ENCODE measurements around the gene SHROOM4.
A peak's percentile ranks its signal among the peaks of the same experiment; 100 is the strongest.

Gene SHROOM4

DNA sequence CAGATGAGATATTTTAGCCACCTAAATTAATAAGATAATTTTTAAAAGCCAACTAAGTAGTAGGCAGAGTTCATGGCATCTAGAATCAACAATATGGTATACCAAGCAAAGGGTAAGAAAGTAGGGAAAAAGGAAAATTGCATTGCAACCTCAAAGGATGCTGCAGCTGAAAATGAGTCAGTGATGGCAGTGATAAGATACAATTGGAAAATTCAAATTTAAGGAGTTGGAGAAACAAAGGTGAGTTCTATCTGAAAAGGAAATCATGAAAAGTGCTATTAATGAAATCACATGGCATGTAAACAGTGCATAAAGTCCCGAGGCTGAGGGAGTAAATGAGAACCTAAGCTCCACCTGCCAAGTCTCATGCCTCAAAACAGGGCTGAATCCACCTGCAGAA lies 33.9 kb downstream of the SHROOM4 start:
- no peak for DNase-seq
- in situ Hi-C loops (cut with MboI; ENCODE audit: low pct_unique_long_range_greater_than_20kb, low sequenced_read_pairs): no loop called here

DNA sequence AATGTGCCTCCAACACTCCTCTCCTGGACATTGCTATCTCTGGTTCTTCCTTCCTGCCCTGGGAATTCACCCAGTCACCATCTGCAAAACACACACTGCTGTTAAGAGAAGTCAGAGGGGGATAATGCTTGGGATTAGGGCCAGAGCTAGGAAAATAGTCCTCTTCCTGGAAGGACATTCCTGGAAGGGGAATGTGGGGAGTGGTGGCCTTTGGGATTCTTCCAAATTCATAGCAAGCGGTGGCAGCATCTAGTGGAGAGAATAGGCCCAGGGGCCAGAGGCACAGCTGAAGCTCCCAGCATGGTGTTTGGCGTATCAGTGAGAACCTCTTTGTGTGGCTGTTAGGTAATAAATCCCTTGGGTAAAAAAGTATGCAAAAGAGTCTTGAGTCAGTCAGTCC lies 34.3 kb downstream of the SHROOM4 start:
- no peak for DNase-seq
- in situ Hi-C loops (cut with MboI; ENCODE audit: low pct_unique_long_range_greater_than_20kb, low sequenced_read_pairs): no loop called here

DNA sequence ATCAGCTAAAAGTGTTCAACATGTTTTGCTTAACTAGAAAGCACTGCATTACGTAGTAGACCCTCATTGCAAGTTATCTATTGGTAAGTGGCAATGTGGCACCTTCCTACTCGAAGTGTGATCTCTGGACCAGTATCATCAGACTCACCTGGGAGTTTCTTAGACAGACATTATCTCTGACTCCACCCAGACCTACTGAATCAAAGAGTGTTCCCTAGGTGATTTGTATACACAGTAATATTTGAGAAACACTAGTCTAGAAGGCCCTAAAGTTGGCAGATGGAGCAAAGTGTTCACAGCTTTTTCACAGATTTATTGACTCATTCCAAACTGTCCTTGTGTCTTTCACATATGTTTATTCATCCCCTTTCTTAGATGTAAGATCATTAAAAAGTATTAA lies 35.7 kb downstream of the SHROOM4 start:
- no peak for DNase-seq
- in situ Hi-C loops (cut with MboI; ENCODE audit: low pct_unique_long_range_greater_than_20kb, low sequenced_read_pairs): no loop called here

DNA sequence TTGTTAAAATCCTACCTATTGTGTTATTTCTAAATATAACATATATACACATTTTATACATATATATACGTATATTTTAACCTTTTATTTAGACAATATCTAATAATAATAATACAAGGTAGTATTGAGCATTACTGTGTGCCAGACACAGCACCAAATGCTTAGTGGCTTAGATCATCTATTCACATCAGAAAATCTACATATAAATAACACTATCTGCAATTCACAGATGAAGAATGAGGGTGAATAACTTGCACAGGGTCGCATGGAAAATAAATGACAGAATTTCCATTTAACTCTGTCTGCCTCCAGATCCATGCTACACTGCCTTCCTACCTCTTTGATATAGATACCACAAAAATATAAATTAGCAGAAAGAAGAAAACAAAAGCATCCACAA lies 37.7 kb downstream of the SHROOM4 start:
- in situ Hi-C loops (cut with MboI; ENCODE audit: low pct_unique_long_range_greater_than_20kb, low sequenced_read_pairs): no loop called here
- DNase-seq: no peak

DNA sequence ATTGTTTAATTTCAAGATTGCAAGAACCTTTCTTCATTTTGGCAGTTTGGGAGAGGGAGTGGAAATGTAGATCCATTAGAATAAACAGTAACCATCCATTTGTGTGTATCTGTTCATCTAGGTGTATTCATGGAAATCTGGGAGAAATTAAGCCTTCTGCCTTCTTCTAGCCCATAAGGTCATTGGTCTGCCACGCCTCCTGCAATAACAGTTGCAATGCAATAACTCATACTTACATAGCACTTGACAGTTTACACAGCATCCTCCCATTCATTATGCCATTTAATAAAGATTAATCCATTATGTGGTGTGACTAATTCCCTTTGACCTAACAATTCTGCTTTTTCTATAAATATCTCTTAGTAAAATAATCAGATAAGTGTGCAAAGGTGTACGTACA lies 42.6 kb downstream of the SHROOM4 start:
- DNase-seq: no peak
- in situ Hi-C loops (cut with MboI; ENCODE audit: low pct_unique_long_range_greater_than_20kb, low sequenced_read_pairs): no loop called here

DNA sequence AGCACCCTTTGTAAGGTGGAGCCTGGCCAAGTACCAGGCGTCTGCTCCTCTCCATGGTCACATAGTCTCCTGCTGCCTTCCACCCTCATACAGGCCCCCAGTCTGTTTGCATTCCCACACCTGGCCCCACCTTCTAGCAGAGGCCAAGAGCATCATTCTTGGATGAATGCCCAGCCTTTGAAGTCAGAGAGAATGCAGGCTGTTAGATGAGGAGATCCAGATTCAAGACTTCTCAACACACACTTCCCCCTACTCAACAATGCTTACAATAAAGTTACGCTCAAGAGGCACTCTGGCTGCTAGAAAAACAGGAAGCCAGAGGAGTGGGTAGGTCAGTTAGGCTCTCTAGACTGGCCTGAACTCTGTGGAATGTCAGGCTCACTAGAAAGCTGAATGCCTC lies 43.3 kb downstream of the SHROOM4 start:
- DNase-seq: peak; percentile 8
- in situ Hi-C loops (cut with MboI; ENCODE audit: low pct_unique_long_range_greater_than_20kb, low sequenced_read_pairs): no loop called here

DNA sequence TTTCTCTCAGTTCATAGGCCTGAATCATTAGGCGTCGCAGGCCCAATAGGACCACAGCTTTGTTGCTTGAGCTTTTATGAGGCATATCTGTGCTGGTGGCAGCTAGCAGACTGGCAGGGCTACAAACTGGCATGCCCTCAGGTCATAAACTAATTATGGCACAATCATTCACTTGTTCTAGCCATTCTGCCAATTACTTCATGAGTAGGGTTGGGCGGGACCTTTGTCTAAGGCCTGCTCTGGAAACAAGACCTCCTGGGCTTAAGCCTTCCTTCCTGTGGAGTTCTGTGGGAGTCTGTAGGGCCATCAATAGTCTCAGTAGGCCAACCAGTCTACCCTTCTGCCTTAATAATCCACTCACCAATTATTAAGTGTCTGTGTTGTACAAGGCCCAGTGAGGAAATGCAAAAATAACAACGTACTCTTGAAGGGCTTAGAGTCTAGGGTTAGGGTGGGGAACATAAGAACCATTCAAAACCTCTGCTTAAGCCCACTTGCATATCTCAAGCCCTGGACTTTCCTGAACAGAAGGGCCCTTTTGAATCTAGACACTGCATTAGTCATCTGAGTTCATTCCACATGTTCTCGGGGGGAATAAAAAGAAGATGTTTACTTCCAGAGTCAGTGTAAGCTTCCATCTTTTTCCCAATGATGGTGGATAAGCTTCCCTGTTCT lies 44.5 kb downstream of the SHROOM4 start:
- in situ Hi-C loops (cut with MboI; ENCODE audit: low pct_unique_long_range_greater_than_20kb, low sequenced_read_pairs): no loop called here
- DNase-seq: no peak

DNA sequence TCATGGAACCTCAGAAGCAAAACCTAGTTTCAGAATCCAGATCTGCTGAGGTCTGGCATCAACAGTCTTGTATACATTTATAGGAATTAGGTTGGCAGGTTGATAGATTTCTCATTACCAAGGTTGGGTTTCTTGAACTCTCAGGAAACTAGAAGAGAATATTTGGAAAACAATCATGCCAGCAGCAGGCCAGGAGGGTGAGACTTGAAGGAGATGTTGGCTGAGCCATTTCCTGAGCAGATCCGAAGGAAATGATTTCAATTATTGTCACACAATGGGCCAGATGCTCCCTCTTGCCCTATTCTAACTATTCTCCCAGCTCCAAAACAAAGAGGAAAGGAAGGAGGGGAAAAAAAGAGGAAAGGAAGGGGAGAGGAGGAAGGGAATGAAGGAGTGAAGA lies 45.2 kb downstream of the SHROOM4 start:
- in situ Hi-C loops (cut with MboI; ENCODE audit: low pct_unique_long_range_greater_than_20kb, low sequenced_read_pairs): no loop called here
- no peak for DNase-seq

DNA sequence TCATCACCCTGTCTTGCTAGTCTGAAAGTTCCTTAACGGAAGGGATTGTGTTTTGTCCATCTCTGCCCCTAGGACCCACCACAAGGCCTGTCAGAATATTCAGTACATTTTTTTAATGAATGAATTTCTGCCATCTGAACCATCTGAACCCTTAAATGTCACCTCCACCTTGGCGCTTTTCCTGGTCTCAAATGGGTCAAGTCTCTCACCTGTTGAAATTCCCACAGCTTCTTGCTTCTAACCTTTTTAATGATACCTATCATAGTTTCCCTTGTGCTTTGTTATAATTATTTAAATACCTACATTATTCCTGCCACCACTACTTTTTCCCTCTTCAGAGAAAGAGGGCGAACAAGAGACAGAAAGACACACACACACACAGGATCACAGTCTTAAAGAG lies 48.0 kb downstream of the SHROOM4 start:
- in situ Hi-C loops (cut with MboI; ENCODE audit: low pct_unique_long_range_greater_than_20kb, low sequenced_read_pairs): no loop called here

DNA sequence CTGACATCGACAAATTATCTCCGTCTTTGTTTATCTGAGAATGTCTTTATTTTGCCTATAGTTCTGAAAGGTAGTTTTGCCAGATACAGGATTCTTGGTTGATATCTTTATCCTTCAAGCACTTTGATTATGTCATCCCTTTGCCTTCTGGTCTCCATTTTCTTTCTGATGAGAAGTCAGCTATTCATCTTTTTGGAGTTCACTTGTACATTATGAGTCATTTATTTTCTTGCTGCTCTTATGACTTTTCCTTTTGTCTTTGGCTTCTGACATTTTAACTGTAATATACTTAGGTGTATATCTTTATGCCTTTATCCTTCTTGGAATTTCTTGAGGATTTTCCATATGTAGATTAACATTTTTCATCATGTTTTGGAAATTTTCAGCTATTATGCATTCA lies 51.4 kb downstream of the SHROOM4 start:
- in situ Hi-C loops (cut with MboI; ENCODE audit: low pct_unique_long_range_greater_than_20kb, low sequenced_read_pairs): no loop called here
- DNase-seq: no peak

More for the DNA sequence above, 48.0 kb downstream of the SHROOM4 start:
- no peak for DNase-seq

DNA sequence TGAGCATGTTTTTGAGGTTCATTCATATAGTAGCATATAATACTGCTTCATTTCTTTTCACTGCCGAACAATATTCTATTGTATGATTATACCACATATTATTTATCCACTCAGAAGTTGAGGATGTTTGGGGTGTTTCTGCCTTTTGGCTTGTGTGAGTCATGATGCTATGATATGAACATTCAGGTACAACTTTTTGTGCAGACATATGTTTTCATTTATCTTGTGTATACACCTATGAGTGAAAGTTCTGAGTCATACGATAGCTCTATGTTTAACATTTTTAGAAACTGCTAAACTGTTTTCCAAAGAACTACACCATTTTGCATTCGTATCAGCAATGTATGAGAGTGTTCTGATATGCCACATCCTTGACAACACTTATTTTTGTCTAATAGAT lies 57.7 kb downstream of the SHROOM4 start:
- in situ Hi-C loops (cut with MboI; ENCODE audit: low pct_unique_long_range_greater_than_20kb, low sequenced_read_pairs): no loop called here
- no peak for DNase-seq

DNA sequence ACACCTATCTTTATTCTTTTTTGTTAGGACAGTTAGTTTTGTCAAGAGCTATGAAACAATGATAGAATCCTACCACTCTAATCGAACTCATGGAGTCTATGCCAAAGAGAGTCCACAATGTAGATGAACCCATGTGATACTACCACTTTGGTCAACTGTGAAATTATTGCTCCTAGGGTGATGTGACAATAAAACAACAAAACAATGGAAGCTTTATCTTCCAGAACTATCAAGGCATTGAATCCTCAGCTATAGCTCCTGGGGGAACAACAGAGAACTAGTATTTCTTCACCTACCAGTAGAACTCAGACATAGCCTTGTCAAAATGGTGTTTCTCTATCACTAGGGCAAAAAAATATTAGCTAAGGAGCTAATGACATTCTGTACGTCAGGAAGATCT lies 62.9 kb downstream of the SHROOM4 start:
- in situ Hi-C loops (cut with MboI; ENCODE audit: low pct_unique_long_range_greater_than_20kb, low sequenced_read_pairs): no loop called here
- DNase-seq: no peak

DNA sequence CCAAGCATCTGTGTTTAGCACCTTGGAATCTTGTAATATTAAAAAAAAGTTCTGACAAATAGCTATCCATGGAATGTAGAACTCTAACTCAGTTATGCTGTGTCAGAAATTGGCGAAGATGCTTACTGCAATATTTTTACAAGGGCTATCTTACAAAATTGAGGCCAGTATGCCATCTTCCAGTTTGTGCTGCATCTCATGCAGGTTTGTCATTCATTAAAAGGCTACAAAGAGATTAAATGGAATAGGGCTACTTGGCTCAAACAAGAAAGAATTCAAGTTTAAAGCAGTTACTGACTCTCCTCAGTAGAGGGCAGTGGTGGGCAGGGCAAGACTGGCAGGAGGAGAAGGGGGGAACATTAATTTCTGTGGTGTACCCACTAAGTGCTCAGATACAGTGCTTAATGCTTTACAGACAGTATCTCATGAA lies 66.5 kb downstream of the SHROOM4 start:
- DNase-seq: no peak

DNA sequence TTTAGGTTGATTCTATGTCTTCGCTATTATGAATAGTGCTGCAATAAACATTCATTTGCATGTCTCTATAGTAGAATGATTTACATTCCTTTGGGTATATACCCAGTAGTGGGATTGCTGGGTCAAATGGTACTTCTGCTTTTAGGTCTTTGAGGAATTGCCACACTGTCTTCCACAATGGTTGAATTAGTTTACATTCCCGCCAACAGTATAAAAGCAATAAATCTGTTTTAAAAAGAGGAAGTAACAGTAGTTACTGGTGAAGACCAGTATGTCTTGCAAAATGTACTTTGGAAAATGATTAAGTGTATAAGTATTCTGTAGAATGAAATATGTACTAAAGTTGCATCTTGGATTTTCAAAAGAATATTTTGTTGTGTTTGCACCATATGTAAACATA lies 77.3 kb downstream of the SHROOM4 start:
- in situ Hi-C loops (cut with MboI; ENCODE audit: low pct_unique_long_range_greater_than_20kb, low sequenced_read_pairs): no loop called here

More for the DNA sequence above, 66.5 kb downstream of the SHROOM4 start:
- in situ Hi-C loops (cut with MboI; ENCODE audit: low pct_unique_long_range_greater_than_20kb, low sequenced_read_pairs): no loop called here

DNA sequence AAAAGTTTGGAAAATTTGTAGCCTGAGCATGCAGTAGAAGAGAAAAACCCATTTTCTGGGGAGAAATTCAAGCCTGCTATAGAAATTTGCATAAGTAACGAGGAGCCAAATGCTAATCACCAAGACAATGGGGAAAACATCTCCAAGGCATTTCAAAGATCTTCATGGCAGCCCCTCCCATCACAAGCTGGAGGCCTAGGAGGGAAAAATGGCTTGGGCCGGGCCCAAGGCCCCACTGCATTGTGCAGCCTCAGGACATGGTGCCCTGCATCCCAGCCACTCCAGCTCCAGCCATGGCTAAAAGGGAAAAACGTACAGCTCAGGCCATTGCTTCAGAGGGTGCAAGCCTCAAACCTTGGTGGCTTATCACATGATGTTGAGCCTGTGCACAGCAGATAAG lies 87.7 kb downstream of the SHROOM4 start:
- no peak for DNase-seq
- in situ Hi-C loops (cut with MboI; ENCODE audit: low pct_unique_long_range_greater_than_20kb, low sequenced_read_pairs): no loop called here

More for the DNA sequence above, 77.3 kb downstream of the SHROOM4 start:
- peak; percentile 82 for DNase-seq

DNA sequence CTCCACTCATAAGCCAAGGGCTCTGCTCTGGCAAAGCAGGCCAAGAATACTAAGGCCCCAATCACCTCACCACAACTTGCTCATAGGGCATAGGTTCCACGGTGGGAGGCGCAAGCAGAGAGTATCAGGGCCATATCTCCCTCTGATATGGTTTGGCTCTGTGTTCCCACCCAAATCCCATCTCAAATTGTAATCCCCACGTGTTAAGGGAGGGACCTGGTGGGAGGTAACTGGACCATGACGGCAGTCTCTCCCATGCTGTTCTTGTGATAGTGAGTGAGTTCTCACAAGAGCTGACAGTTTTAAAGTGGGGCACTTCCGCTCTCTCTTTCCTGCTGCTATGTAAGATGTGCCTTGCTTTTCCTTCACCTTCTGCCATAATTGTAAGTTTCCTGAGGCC lies 88.7 kb downstream of the SHROOM4 start:
- peak; percentile 79 for DNase-seq
- in situ Hi-C loops (cut with MboI; ENCODE audit: low pct_unique_long_range_greater_than_20kb, low sequenced_read_pairs): no loop called here

DNA sequence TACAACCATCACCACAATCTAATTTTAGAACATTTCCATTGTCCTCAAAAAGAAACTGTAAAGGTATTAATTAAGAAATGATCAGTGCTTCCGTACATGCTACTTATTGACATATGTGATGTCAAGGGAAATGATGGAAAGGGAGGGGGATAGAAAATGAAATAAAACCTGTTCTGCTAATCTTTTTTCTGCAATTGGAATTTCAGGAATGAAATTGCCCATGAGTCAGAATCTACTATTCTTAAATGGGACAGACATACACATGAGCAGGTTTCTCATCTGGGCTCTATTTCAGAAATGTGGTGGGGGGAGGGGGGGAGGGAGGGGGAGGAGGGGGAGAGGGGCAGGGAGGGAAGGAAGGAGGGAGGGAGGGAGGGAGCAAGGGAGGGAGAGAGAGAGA lies 91.0 kb downstream of the SHROOM4 start:
- no peak for DNase-seq
- in situ Hi-C loops (cut with MboI; ENCODE audit: low pct_unique_long_range_greater_than_20kb, low sequenced_read_pairs): no loop called here

DNA sequence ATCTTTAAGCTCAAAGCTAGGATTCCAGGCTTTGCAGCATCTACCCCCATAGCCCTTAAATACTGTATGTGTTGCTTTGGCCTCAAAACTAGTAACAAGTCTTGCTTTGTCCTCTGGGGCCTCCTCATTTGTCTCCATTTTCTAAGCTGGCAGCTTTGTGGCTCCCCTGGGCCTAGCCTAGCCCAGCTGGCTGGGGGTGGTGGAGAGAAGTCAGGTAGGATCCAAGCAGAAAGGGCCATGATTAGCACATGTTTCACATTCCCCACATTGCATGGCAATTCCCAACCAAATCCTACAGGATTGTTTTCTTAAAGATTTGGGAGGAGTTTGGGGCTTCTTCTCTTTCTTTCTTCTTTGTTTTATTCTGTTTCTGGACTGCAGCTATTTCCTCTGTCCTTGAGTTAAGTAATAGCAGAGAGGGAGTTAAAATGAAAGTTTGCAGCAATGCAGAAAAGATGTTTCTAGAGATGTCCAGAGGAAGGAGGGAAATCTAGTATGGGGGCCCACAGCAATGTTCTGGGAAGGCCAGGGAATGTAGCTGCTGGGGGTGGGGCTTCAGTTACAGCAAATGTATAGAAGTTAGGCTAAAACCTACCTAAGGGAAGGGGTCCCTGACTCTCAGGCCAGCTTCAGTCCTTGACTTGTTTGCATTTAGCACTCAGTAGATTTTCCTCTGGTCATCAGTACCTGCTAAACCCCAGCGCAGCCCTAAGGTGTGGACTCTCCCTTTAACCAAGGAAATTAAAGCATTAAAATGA lies 92.1 kb downstream of the SHROOM4 start:
- in situ Hi-C loops (cut with MboI; ENCODE audit: low pct_unique_long_range_greater_than_20kb, low sequenced_read_pairs): no loop called here
- no peak for DNase-seq

DNA sequence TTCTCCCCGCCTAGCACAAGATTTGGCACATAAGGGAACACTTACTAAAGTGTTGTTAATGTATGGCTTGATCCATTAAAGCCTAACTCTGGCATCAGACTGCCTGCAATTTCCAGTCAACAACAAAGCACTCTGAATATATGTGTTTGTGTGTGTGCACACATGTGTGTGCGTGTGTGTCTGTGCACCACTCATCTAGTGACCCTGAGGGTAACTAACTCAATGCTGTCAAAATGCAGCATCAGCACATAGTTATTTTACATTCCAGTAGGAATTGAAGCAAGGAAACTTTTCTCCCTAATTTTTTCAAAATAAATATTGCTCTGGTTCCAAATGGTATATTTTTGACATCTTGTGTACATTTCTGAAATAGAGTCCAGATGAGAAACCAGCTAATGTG lies 94.4 kb downstream of the SHROOM4 start:
- in situ Hi-C loops (cut with MboI; ENCODE audit: low pct_unique_long_range_greater_than_20kb, low sequenced_read_pairs): no loop called here
- DNase-seq: no peak

DNA sequence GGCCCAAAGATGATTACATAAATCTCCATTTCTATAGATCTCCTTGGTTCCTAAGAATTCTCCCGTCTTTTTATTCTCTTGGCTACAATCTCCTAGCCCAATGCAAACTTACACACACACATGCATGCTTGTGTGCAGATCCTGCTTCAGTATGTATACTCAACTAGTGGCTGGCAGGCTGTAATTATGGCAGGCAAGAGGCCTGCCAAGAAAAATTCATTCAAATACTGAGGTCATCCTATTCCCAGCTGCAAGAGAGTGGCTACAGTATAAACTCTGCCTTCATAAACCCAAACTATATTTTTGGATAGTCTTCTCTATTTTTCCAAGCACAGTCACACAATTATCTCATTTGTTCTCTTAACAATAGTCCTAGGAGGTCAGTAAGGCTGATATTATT lies 95.2 kb downstream of the SHROOM4 start:
- DNase-seq: no peak
- in situ Hi-C loops (cut with MboI; ENCODE audit: low pct_unique_long_range_greater_than_20kb, low sequenced_read_pairs): no loop called here

DNA sequence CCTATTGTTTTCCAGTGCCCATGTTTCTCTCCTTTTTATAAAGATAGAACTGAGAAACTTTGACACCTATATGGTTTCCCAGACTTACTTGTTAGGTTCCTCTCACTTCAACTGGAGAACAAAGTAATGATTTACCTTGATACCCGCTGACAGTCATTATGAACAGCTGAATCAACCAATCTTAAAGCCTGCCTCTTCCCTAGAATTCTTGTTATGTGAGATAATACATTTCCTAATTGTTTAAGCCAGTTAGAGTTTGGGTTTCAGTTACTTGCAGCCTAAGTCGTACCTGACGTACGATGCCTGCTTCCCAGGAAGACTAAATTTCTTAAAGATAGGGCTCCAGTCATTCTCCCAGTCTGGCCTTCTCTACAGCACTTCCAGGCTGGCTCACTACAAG lies 97.3 kb downstream of the SHROOM4 start:
- no peak for DNase-seq
- in situ Hi-C loops (cut with MboI; ENCODE audit: low pct_unique_long_range_greater_than_20kb, low sequenced_read_pairs): no loop called here
